Neutrophil (primary cell): ENCODE results near the gene ZNF584.

Source experiments
- H3K27ac ChIP-seq: fragments of 200-600 bp; sonication (generic); 2 replicates; pipeline ENCODE4 v1.5.1; 2016; ENCODE audit warnings: mild to moderate bottlenecking, moderate library complexity
- H3K27me3 ChIP-seq: fragments of 200-600 bp; sonication (generic); 2 replicates; pipeline ENCODE4 v1.6.0; 2016; ENCODE audit warnings: mild to moderate bottlenecking
- H3K36me3 ChIP-seq: fragments of 200-600 bp; sonication (generic); 2 replicates; pipeline ENCODE4 v1.5.1; 2017
- H3K4me1 ChIP-seq, 2 experiments: fragments of 200-600 bp in 1 of 2; sonication (generic) in 1 of 2; 1 replicate in 1 of 2; 2 replicates in 1 of 2; pipeline versions ENCODE4 v1.5.1 to v1.6.1; 2013 to 2016; ENCODE audit warnings: low read depth in 1 of 2, low read length in 1 of 2, mild to moderate bottlenecking in 1 of 2, moderate library complexity in 1 of 2; ENCODE audit not compliant: control insufficient read depth in 1 of 2, insufficient read depth in 1 of 2
- H3K4me3 ChIP-seq, 2 experiments: fragments of 200-600 bp in 1 of 2; sonication (generic) in 1 of 2; 1 replicate in 1 of 2; 2 replicates in 1 of 2; pipeline ENCODE4 v1.5.1; 2013 to 2016; ENCODE audit warnings: low read depth in 1 of 2, low read length in 1 of 2, mild to moderate bottlenecking in 1 of 2, moderate library complexity in 1 of 2
- H3K9me3 ChIP-seq: fragments of 200-600 bp; sonication (generic); 2 replicates; pipeline ENCODE4 v1.5.1; 2016
- TF ChIP-seq, protein P1 (sequence below): fragments of 200-600 bp; sonication (generic); IDR thresholded peaks from 2 replicates; pipeline ENCODE4 v1.5.1; 2016; ENCODE audit warnings: antibody characterized with exemption

Gene ZNF584

DNA sequence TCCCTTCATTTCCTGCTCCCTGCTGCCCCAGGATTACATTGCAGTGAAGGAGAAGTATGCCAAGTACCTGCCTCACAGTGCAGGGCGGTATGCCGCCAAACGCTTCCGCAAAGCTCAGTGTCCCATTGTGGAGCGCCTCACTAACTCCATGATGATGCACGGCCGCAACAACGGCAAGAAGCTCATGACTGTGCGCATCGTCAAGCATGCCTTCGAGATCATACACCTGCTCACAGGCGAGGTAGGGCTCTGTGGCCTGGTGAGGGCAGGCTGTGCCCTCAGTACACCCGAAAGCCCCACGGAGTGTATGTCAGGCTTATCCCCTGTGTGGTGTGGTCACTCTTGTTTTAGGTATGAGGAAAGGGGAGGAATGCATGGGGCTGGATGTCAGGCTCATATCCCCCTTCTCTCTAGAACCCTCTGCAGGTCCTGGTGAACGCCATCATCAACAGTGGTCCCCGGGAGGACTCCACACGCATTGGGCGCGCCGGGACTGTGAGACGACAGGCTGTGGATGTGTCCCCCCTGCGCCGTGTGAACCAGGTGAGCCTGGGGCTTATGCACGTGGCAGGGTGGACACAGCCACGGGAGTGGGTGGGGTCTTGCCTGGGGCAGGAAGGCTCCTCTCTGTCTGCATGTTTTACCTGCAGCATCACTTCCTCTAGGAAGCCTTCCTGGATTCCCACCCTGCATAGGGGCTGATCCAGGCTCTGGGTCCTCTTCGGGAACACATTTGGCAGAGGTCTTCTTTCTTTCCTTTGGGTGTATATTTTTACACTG is 15.3 kb upstream of the ZNF584 start:
- Histone ChIP-seq H3K9me3 (no peaks in the 10 kb centered on the region), H3K36me3 (peaks cover 24% of the 10 kb centered on the region), H3K27me3 (peaks cover 34% of the 10 kb centered on the region), H3K4me1 (peaks cover 0 to 3% of the 10 kb centered on the region in 2 experiments), H3K4me3 (no peak overlapping the region), H3K27ac (no peak overlapping the region)
- TF ChIP-seq, protein P1, sequence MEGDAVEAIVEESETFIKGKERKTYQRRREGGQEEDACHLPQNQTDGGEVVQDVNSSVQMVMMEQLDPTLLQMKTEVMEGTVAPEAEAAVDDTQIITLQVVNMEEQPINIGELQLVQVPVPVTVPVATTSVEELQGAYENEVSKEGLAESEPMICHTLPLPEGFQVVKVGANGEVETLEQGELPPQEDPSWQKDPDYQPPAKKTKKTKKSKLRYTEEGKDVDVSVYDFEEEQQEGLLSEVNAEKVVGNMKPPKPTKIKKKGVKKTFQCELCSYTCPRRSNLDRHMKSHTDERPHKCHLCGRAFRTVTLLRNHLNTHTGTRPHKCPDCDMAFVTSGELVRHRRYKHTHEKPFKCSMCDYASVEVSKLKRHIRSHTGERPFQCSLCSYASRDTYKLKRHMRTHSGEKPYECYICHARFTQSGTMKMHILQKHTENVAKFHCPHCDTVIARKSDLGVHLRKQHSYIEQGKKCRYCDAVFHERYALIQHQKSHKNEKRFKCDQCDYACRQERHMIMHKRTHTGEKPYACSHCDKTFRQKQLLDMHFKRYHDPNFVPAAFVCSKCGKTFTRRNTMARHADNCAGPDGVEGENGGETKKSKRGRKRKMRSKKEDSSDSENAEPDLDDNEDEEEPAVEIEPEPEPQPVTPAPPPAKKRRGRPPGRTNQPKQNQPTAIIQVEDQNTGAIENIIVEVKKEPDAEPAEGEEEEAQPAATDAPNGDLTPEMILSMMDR, result no peak

DNA sequence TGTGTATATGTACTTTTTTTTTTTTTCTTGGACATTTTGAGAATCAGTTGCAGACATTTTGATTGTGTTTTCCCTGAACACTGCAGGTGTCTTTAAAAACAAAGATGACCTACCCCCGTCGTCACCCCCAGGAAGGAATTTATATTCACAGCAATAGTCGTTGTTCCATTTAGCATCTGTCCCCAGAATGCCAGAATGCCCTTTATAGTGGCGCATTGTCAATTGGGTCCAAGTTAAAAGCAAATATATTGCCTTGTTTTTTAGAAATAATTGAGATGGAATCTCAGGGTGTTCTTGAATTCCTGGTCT is 14.8 kb upstream of the ZNF584 start:
- peaks cover 24% of the 10 kb centered on the region for H3K36me3 ChIP-seq
- TF ChIP-seq, protein P1, result no peak
- no peak overlapping the region for H3K4me3 ChIP-seq
- no peak overlapping the region for H3K27ac ChIP-seq
- peaks cover 0 to 3% of the 10 kb centered on the region in 2 experiments for H3K4me1 ChIP-seq
- no peaks in the 10 kb centered on the region for H3K9me3 ChIP-seq
- H3K27me3 ChIP-seq, result peaks cover 39% of the 10 kb centered on the region

GRCh38 chr19:58394821-58395219 is 13.6 kb upstream of the ZNF584 start:
- peaks cover 0 to 3% of the 10 kb centered on the region in 2 experiments for H3K4me1 ChIP-seq
- H3K36me3 ChIP-seq, result peaks cover 24% of the 10 kb centered on the region
- H3K9me3 ChIP-seq, result no peaks in the 10 kb centered on the region
- TF ChIP-seq, protein P1, result no peak
- H3K27me3 ChIP-seq, result peaks cover 50% of the 10 kb centered on the region
- no peak overlapping the region for H3K4me3 ChIP-seq
- no peak overlapping the region for H3K27ac ChIP-seq

- TF ChIP-seq, protein P1, result no peak
- Histone ChIP-seq H3K4me1 (peaks cover 0 to 3% of the 10 kb centered on the region in 2 experiments), H3K4me3 (no peak within 1 kb of the TSS), H3K9me3 (no peaks in the 10 kb centered on the region), H3K36me3 (peaks cover 24% of the 10 kb centered on the region), H3K27ac (no peak within 1 kb of the TSS), H3K27me3 (peaks cover 51% of the 10 kb centered on the region)
Observed at GRCh38 chr19:58395220-58395978, 13.1 kb upstream of the ZNF584 start, which contains the start of gene RNF225. TSS of gene RNF225 (plus strand) at chr19:58395656. CDS start at chr19:58396090, 434 bp downstream.

DNA sequence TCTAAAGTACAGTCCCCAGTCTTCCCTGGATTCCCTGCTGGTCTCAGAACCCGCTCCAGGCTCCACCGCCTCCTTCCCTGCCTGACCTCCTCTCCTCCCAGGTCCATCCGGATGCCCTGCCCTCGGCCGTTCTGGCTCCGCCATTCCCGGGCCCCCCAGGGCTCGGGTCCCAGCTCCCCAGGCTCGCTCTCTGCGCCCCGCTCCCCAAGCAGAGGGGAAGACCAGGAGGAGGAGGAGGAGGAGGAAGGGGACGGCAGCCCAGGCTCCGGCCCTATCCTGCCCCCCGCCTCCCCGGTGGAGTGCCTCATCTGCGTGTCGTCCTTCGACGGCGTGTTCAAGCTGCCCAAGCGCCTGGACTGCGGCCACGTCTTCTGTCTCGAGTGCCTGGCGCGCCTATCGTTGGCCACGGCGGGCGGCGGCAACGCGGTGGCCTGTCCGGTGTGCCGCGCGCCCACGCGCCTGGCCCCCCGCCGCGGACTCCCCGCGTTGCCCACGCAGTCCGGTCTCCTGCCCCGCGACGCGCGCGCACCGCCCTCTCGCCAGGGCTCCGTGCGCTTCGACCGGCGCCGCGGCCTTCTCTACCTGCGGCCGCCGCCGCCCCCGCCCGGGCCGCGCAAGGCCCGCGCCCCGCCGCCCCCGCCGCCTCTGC is 12.3 kb upstream of the ZNF584 start:
- peaks cover 5 to 10% of the 10 kb centered on the region in 2 experiments for H3K4me1 ChIP-seq
- no peak overlapping the region for H3K4me3 ChIP-seq
- H3K27me3 ChIP-seq, result peaks cover 51% of the 10 kb centered on the region
- TF ChIP-seq, protein P1, result no peak
- H3K27ac ChIP-seq, result no peak overlapping the region
- no peaks in the 10 kb centered on the region for H3K9me3 ChIP-seq
- H3K36me3 ChIP-seq, result peaks cover 24% of the 10 kb centered on the region
